B cell (primary cell): ENCODE data around the gene CPE. TPM values are rescaled to one million over a fixed set of nuclear protein-coding genes. Genes with fewer than 3 reads are reported as not detected.
"Not testable (repeated sequence)": the region's sequence is repeated elsewhere in the genome, so short reads cannot be mapped to it uniquely, and the experiment has no call there.

ENCODE experiments used
- ATAC-seq: fragments of 200-7000 bp; cut with Tn5 transposase; one replicate; pipeline ENCODE4 v1.10.0; 2021; ENCODE audit warnings: low read depth, mild to moderate bottlenecking, moderate number of reproducible peaks, moderate library complexity
- CTCF ChIA-PET: fragments of 350-600 bp; sonication (Branson Sonifier 250); formaldehyde crosslinking; loops from one replicate; lab custom pipeline; 2021; ENCODE audit warnings: antibody characterized with exemption, inconsistent platforms; lab: Charles Lee
- POLR2A ChIA-PET: fragments of 350-600 bp; sonication (Branson Sonifier 250); formaldehyde crosslinking; loops from one replicate; lab custom pipeline; 2021; ENCODE audit warnings: antibody characterized with exemption; lab: Charles Lee
- DNase-seq: peaks from one replicate; pipeline ENCODE4 v3.0.0; 2013
- H2AFZ ChIP-seq: 2 replicates; pipeline ENCODE4 v1.6.1; 2012; ENCODE audit warnings: mild to moderate bottlenecking, low read depth, low read length; ENCODE audit not compliant: insufficient read depth, poor library complexity, severe bottlenecking
- H3K27ac ChIP-seq, 2 donors: 1 replicate in 1 of 2; 2 replicates in 1 of 2; pipeline ENCODE4 v1.5.1; 2012 to 2013; ENCODE audit warnings: low read length in 2 of 2, mild to moderate bottlenecking in 2 of 2, moderate library complexity in 1 of 2
- H3K27me3 ChIP-seq, 4 experiments: fragments of 200-600 bp in 1 of 4; sonication (generic) in 1 of 4; replicated peaks in 1 of 4; 1 replicate in 2 of 4; 2 replicates in 2 of 4; pipeline versions ENCODE4 v1.6.1 to v1.7.0; 2013 to 2016; ENCODE audit warnings: low read length in 3 of 4, mild to moderate bottlenecking in 2 of 4, mixed read lengths in 1 of 4, moderate library complexity in 1 of 4; ENCODE audit not compliant: insufficient read depth in 4 of 4, control insufficient read depth in 3 of 4; ENCODE audit errors: control extremely low read depth in 1 of 4
- H3K36me3 ChIP-seq, 2 experiments: replicated peaks in 1 of 2; 1 replicate in 1 of 2; 2 replicates in 1 of 2; pipeline versions ENCODE4 v1.6.1 to v1.7.1; 2013; ENCODE audit warnings: low read length in 1 of 2; ENCODE audit not compliant: insufficient read depth in 2 of 2, control insufficient read depth in 1 of 2; ENCODE audit errors: control extremely low read depth in 1 of 2, extremely low read depth in 1 of 2
- H3K4me1 ChIP-seq, 2 donors: fragments of 200-600 bp in 1 of 2; sonication (generic) in 1 of 2; 1 replicate in 1 of 2; 2 replicates in 1 of 2; pipeline versions ENCODE4 v1.5.1 to v1.6.1; 2013 to 2017; ENCODE audit warnings: low read length in 2 of 2; ENCODE audit not compliant: control insufficient read depth in 2 of 2, insufficient read depth in 2 of 2
- H3K4me2 ChIP-seq: replicated peaks from 2 replicates; pipeline ENCODE3; 2012; ENCODE audit warnings: mild to moderate bottlenecking, low read depth, low read length; ENCODE audit not compliant: poor library complexity, severe bottlenecking
- H3K4me3 ChIP-seq, 5 experiments: fragments of 200-600 bp in 1 of 5; sonication (generic) in 1 of 5; 1 replicate in 3 of 5; 2 replicates in 2 of 5; pipeline versions ENCODE4 v1.5.1 to v1.7.0; 2011 to 2016; ENCODE audit warnings: low read length in 4 of 5, mild to moderate bottlenecking in 4 of 5, low read depth in 2 of 5, control low read depth in 1 of 5, moderate library complexity in 1 of 5; ENCODE audit not compliant: insufficient read depth in 1 of 5; ENCODE audit errors: control extremely low read depth in 1 of 5, extremely low read depth in 1 of 5
- H3K79me2 ChIP-seq: fragments of 200-600 bp; sonication (generic); one replicate; pipeline ENCODE4 v1.6.0; 2016; ENCODE audit warnings: low read length; ENCODE audit not compliant: control insufficient read depth, insufficient read depth
- H3K9ac ChIP-seq: fragments of 200-600 bp; sonication (generic); 2 replicates; pipeline ENCODE4 v1.6.1; 2017; ENCODE audit warnings: mild to moderate bottlenecking, low read length, moderate library complexity
- H3K9me3 ChIP-seq, 3 donors: one replicate each; pipeline versions ENCODE4 v1.6.1 to v1.7.1; 2013; ENCODE audit warnings: low read length in 2 of 3; ENCODE audit not compliant: control insufficient read depth in 2 of 3, insufficient read depth in 1 of 3; ENCODE audit errors: control extremely low read depth in 1 of 3
- H4K20me1 ChIP-seq: 2 replicates; pipeline ENCODE4 v1.6.0; 2012; ENCODE audit warnings: mild to moderate bottlenecking, low read length; ENCODE audit not compliant: insufficient read depth, control insufficient read depth, poor library complexity, severe bottlenecking
- H3K27ac Mint-ChIP-seq: one replicate; pipeline ENCODE4 v1.8.0; 2021; ENCODE audit warnings: mixed read lengths
- H3K27me3 Mint-ChIP-seq: one replicate; pipeline ENCODE4 v1.8.0; 2021; ENCODE audit warnings: mixed read lengths
- H3K4me1 Mint-ChIP-seq: one replicate; pipeline ENCODE4 v1.8.0; 2021; ENCODE audit warnings: mixed read lengths
- H3K4me3 Mint-ChIP-seq: one replicate; pipeline ENCODE4 v1.8.0; 2021; ENCODE audit warnings: mixed read lengths
- H3K9me3 Mint-ChIP-seq: one replicate; pipeline ENCODE4 v1.8.0; 2022; ENCODE audit warnings: mixed read lengths; ENCODE audit not compliant: insufficient read depth
- CTCF ChIP-seq: fragments of 200-600 bp; IDR thresholded peaks from one replicate; pipeline ENCODE4 v1.8.0; 2022; ENCODE audit warnings: antibody characterized with exemption, mild to moderate bottlenecking
- EZH2 ChIP-seq: IDR thresholded peaks from 2 replicates; pipeline ENCODE4 v1.6.1; 2012; ENCODE audit warnings: borderline replicate concordance, low read depth, mild to moderate bottlenecking, moderate library complexity, low read length; ENCODE audit not compliant: insufficient read depth, poor library complexity, severe bottlenecking
- WGBS: methylation state at CpG from one replicate; pipeline ENCODE4 v1.1.5; 2013; ENCODE audit warnings: missing lambda C conversion rate; ENCODE audit not compliant: insufficient coverage; 5-methylcytosine and 5-hydroxymethylcytosine counted together
- intact Hi-C: fragments of 100-400 bp; cut with micrococcal nuclease; formaldehyde crosslinking; loops from one replicate; pipeline ENCODE4 v1.10.0; 2022
- polyA plus RNA-seq: library from polyadenylated mRNA; depleted of rRNA; stranded (reverse); fragments of >200 nt; gene quantifications from 2 replicates; pipeline ENCODE4 v1.2.3, GENCODE V29; 2012
- total RNA-seq, 2 donors: library from RNA; stranded (reverse); fragments of 120-200 nt in 1 of 2; gene quantifications; 1 replicate in 1 of 2; 2 replicates in 1 of 2; pipeline versions ENCODE4 v1.2.3 to v1.2.4, GENCODE V29; 2013 to 2022

Gene CPE
- total and polyA plus RNA-seq, 2 donors (not counting 1 experiment from before 2014, with no cell fraction given) = not detected

- no peaks in the 10 kb centered on the region for H3K9me3 Mint-ChIP-seq
- peaks cover 19% of the 10 kb centered on the region for H4K20me1 ChIP-seq
- H3K9ac ChIP-seq = no peak overlapping the region
- ChIA-PET CTCF (interaction anchor here (1.1 to 1.9 kb wide), 2 partner anchors 204 to 223 kb away, joined by 3 to 4 read pairs; partner anchors contain the start of gene TMEM192), POLR2A (no interaction called here)
- H3K27ac ChIP-seq = no peak overlapping the region
- TF ChIP-seq EZH2 (no peak), CTCF (no peak)
- no peaks in the 10 kb centered on the region for H3K27me3 ChIP-seq
- DNase-seq (no peak), ATAC-seq (no peak)
- H3K79me2 ChIP-seq = peaks cover 38% of the 10 kb centered on the region
- H3K9me3 ChIP-seq = no peaks in the 10 kb centered on the region
- peak overlapping the region; percentile 21 for H3K27ac Mint-ChIP-seq
- WGBS = 90% methylated on average over 2 of the region's 3 CpGs
- peaks cover 23% of the 10 kb centered on the region for H3K4me1 Mint-ChIP-seq
- peaks cover 9 to 35% of the 10 kb centered on the region in 2 experiments for H3K36me3 ChIP-seq
- H2AFZ ChIP-seq = no peak overlapping the region
- no peaks in the 10 kb centered on the region for H3K27me3 Mint-ChIP-seq
- H3K4me2 ChIP-seq = no peak overlapping the region
- H3K4me3 ChIP-seq = no peak overlapping the region
- H3K4me3 Mint-ChIP-seq = no peak overlapping the region
- intact Hi-C loops = no loop called here
- peaks cover 0 to 9% of the 10 kb centered on the region in 2 donors for H3K4me1 ChIP-seq
Measured at GRCh38 chr4:165335163-165335703, 43.6 kb upstream of the CPE start.

- Histone ChIP-seq H3K9ac (no peak overlapping the region), H2AFZ (no peak overlapping the region), H3K27ac (no peak overlapping the region), H3K9me3 (no peaks in the 10 kb centered on the region), H3K79me2 (peaks cover 23% of the 10 kb centered on the region), H3K4me1 (peaks cover 0 to 9% of the 10 kb centered on the region in 2 donors), H3K4me3 (no peak overlapping the region), H4K20me1 (peaks cover 11% of the 10 kb centered on the region), H3K4me2 (no peak overlapping the region), H3K36me3 (peaks cover 14 to 42% of the 10 kb centered on the region in 2 experiments), H3K27me3 (no peaks in the 10 kb centered on the region)
- DNase-seq (no peak), ATAC-seq (no peak)
- Mint-ChIP-seq H3K27me3 (no peaks in the 10 kb centered on the region), H3K4me3 (no peak overlapping the region), H3K4me1 (peaks cover 13% of the 10 kb centered on the region), H3K9me3 (no peaks in the 10 kb centered on the region), H3K27ac (no peak overlapping the region)
- WGBS = 97% methylated on average over 2 of the region's 6 CpGs
- intact Hi-C loops = no loop called here
- TF ChIP-seq EZH2 = no peak
- TF ChIP-seq CTCF = no peak
- CTCF ChIA-PET = interaction anchor here (1.1 kb wide), 1 partner anchor 224 kb away, joined by 3 read pairs; the partner anchor contains the start of gene TMEM192
- POLR2A ChIA-PET = no interaction called here
Measured at GRCh38 chr4:165336743-165337142, 42.1 kb upstream of the CPE start.

- not testable (repeated sequence) for H3K4me3 Mint-ChIP-seq, H3K79me2 ChIP-seq, DNase-seq, H2AFZ ChIP-seq, H3K27me3 ChIP-seq, ATAC-seq, H3K4me1 ChIP-seq, H3K4me1 Mint-ChIP-seq, H3K4me2 ChIP-seq, H3K4me3 ChIP-seq, H3K27ac Mint-ChIP-seq, H4K20me1 ChIP-seq, H3K9me3 ChIP-seq, H3K27me3 Mint-ChIP-seq, H3K27ac ChIP-seq, H3K9ac ChIP-seq, H3K9me3 Mint-ChIP-seq
- ChIA-PET POLR2A (interaction anchor here (0.7 kb wide), 1 partner anchor 13 kb away, joined by 6 read pairs; no protein-coding TSS in a partner anchor), CTCF (interaction anchor here (1.2 to 6.2 kb wide), 4 partner anchors 13 to 215 kb away, joined by 3 to 96 read pairs (median 6); no protein-coding TSS in a partner anchor)
- H3K36me3 ChIP-seq = peaks cover 14 to 33% of the 10 kb centered on the region in 2 experiments
- no CpG with 5 or more reads among the region's 5 CpGs for WGBS
- intact Hi-C loops = loop anchor here (5.0 kb wide), 2 partner anchors 40 to 230 kb away; partner anchors contain the start of gene TMEM192
Measured at GRCh38 chr4:165342340-165342739, 36.5 kb upstream of the CPE start.
